PC-3 (cell line): ENCODE measurements around the gene TRPM8.

ENCODE experiments used
- EZH2 ChIP-seq: fragments of 300-600 bp; sonication (generic); IDR thresholded peaks from one replicate; pipeline ENCODE4 v1.6.1; 2017; ENCODE audit warnings: antibody characterized with exemption, mild to moderate bottlenecking, low read length; ENCODE audit not compliant: unreplicated experiment
- EZH2phosphoT487 ChIP-seq: fragments of 300-600 bp; sonication (generic); IDR thresholded peaks from 2 replicates; pipeline ENCODE4 v1.6.1; 2018; ENCODE audit warnings: mild to moderate bottlenecking, antibody characterized with exemption, low read length, borderline replicate concordance
- TF ChIP-seq, protein P1 (sequence below): fragments of 300-600 bp; sonication (generic); conservative IDR thresholded peaks from 2 replicates; pipeline ENCODE4 v1.5.1; 2017; ENCODE audit warnings: antibody characterized with exemption, low read depth, mild to moderate bottlenecking, low read length

DNA sequence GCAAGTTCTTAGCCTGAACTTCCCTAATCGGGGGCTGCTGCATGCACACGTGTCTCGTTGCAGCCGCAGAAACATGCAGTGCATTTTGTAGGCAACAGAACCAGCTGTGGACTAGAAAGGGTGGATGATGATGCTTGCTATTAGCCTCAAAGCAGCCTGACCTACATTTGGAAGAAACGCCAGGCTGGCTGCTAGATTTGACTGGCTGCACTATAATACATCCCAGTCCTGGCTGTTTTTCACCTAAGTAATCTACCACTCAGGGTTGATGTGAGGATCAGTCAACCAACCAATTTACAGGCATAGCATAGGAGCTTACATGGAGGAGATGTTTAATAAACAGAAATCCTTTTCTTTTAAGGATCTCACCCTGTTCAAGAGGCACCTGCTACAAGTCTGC lies 77.0 kb downstream of the TRPM8 start:
- TF ChIP-seq, protein P1, sequence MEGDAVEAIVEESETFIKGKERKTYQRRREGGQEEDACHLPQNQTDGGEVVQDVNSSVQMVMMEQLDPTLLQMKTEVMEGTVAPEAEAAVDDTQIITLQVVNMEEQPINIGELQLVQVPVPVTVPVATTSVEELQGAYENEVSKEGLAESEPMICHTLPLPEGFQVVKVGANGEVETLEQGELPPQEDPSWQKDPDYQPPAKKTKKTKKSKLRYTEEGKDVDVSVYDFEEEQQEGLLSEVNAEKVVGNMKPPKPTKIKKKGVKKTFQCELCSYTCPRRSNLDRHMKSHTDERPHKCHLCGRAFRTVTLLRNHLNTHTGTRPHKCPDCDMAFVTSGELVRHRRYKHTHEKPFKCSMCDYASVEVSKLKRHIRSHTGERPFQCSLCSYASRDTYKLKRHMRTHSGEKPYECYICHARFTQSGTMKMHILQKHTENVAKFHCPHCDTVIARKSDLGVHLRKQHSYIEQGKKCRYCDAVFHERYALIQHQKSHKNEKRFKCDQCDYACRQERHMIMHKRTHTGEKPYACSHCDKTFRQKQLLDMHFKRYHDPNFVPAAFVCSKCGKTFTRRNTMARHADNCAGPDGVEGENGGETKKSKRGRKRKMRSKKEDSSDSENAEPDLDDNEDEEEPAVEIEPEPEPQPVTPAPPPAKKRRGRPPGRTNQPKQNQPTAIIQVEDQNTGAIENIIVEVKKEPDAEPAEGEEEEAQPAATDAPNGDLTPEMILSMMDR, result no peak
- TF ChIP-seq EZH2phosphoT487 (no peak), EZH2 (no peak)
